ENCODE measurements around the gene PRICKLE1. TPM values are rescaled to one million over a fixed set of nuclear protein-coding genes. Genes with fewer than 3 reads are reported as not detected.

Gene PRICKLE1
- polyA plus RNA-seq, 1 donor (not counting 4 experiments of a cell fraction or from before 2014, with no cell fraction given), result 3.5 TPM

- H3K4me2 ChIP-seq (ENCODE audit: control insufficient read depth, extremely low read depth, insufficient read depth, low read depth, low read length), result no peak overlapping the region
- H3K27me3 ChIP-seq (ENCODE audit: control insufficient read depth, extremely low read depth, insufficient read depth, low read length), result no peaks in the 10 kb centered on the region
- H3K9ac ChIP-seq (ENCODE audit: control insufficient read depth, extremely low read depth, insufficient read depth, low read length), result no peak overlapping the region
- FAIRE-seq (no peak), DNase-seq (ENCODE audit: low read depth, low spot score) (no peak)
- no peak overlapping the region for H2AFZ ChIP-seq (ENCODE audit: control insufficient read depth, low read length)
- no peaks in the 10 kb centered on the region for H3K9me1 ChIP-seq (ENCODE audit: control insufficient read depth, extremely low read depth, insufficient read depth, low read length)
- no peaks in the 10 kb centered on the region for H4K20me1 ChIP-seq (ENCODE audit: control insufficient read depth, extremely low read depth, insufficient read depth, low read length)
- peaks cover 2% of the 10 kb centered on the region for H3K79me2 ChIP-seq (ENCODE audit: control insufficient read depth, insufficient read depth, low read length)
- H3K4me1 ChIP-seq (ENCODE audit: control insufficient read depth, extremely low read depth, insufficient read depth, low read length), result no peaks in the 10 kb centered on the region
- H3K27ac ChIP-seq (ENCODE audit: control insufficient read depth, insufficient read depth, low read length), result no peak overlapping the region
- no peaks in the 10 kb centered on the region for H3K9me3 ChIP-seq (ENCODE audit: control insufficient read depth, low read depth, low read length)
- dilution Hi-C loops (cut with MboI; ENCODE audit: extremely low pct_ligation_motif_present, low sequenced_read_pairs), result no loop called here
- no peak overlapping the region for H3K4me3 ChIP-seq (ENCODE audit: control insufficient read depth in 2 of 3, extremely low read depth in 1 of 3, insufficient read depth in 2 of 3, low read depth in 1 of 3, low read length in 3 of 3)
- TF ChIP-seq EZH2 (IDR thresholded peaks at IDR 0.05; ENCODE audit: low read length) (no peak), CTCF (optimal IDR thresholded peaks at IDR 0.05 in 1 of 3, IDR thresholded peaks at IDR 0.05 in 1 of 3, conservative IDR thresholded peaks at IDR 0.05 in 1 of 3; ENCODE audit: extremely low read depth in 1 of 3, insufficient read depth in 2 of 3, low read length in 3 of 3) (no peak)
- no peaks in the 10 kb centered on the region for H3K36me3 ChIP-seq (ENCODE audit: control insufficient read depth in 2 of 2, extremely low read depth in 1 of 2, insufficient read depth in 2 of 2, low read length in 2 of 2)
Measured at GRCh38 chr12:42574851-42575266, 14.7 kb downstream of the PRICKLE1 start.

- Histone ChIP-seq H4K20me1 (ENCODE audit: control insufficient read depth, extremely low read depth, insufficient read depth, low read length) (no peaks in the 10 kb centered on the region), H3K9me1 (ENCODE audit: control insufficient read depth, extremely low read depth, insufficient read depth, low read length) (no peaks in the 10 kb centered on the region), H3K4me2 (ENCODE audit: control insufficient read depth, extremely low read depth, insufficient read depth, low read depth, low read length) (no peak overlapping the region), H3K36me3 (ENCODE audit: control insufficient read depth in 2 of 2, extremely low read depth in 1 of 2, insufficient read depth in 2 of 2, low read length in 2 of 2) (no peaks in the 10 kb centered on the region), H3K27me3 (ENCODE audit: control insufficient read depth, extremely low read depth, insufficient read depth, low read length) (no peaks in the 10 kb centered on the region), H3K27ac (ENCODE audit: control insufficient read depth, insufficient read depth, low read length) (no peak overlapping the region), H3K4me1 (ENCODE audit: control insufficient read depth, extremely low read depth, insufficient read depth, low read length) (peaks cover 4% of the 10 kb centered on the region), H3K9me3 (ENCODE audit: control insufficient read depth, low read depth, low read length) (no peaks in the 10 kb centered on the region), H3K4me3 (ENCODE audit: control insufficient read depth in 2 of 3, extremely low read depth in 1 of 3, insufficient read depth in 2 of 3, low read depth in 1 of 3, low read length in 3 of 3) (no peak overlapping the region), H3K79me2 (ENCODE audit: control insufficient read depth, insufficient read depth, low read length) (peaks cover 2% of the 10 kb centered on the region), H3K9ac (ENCODE audit: control insufficient read depth, extremely low read depth, insufficient read depth, low read length) (no peak overlapping the region), H2AFZ (ENCODE audit: control insufficient read depth, low read length) (no peak overlapping the region)
- TF ChIP-seq EZH2 (IDR thresholded peaks at IDR 0.05; ENCODE audit: low read length), result no peak
- TF ChIP-seq CTCF (optimal IDR thresholded peaks at IDR 0.05 in 1 of 3, IDR thresholded peaks at IDR 0.05 in 1 of 3, conservative IDR thresholded peaks at IDR 0.05 in 1 of 3; ENCODE audit: extremely low read depth in 1 of 3, insufficient read depth in 2 of 3, low read length in 3 of 3), result no peak
- no peak for DNase-seq (ENCODE audit: low read depth, low spot score)
- dilution Hi-C loops (cut with MboI; ENCODE audit: extremely low pct_ligation_motif_present, low sequenced_read_pairs), result no loop called here
- FAIRE-seq, result no peak
Measured at GRCh38 chr12:42571327-42572009, 18.1 kb downstream of the PRICKLE1 start.
